Ishikawa (cell line): ENCODE measurements around the gene RPRM.
A peak's percentile ranks its signal among the peaks of the same experiment; 100 is the strongest.

Experiments used
- CREB1 ChIP-seq: IDR thresholded peaks from 2 replicates; pipeline ENCODE4 v1.6.1; 2012; ENCODE audit warnings: low read depth
- EGR1 ChIP-seq: IDR thresholded peaks from 2 replicates; pipeline ENCODE4 v1.6.1; 2012
- EP300 ChIP-seq: IDR thresholded peaks from 2 replicates; pipeline ENCODE4 v1.6.1; 2012; ENCODE audit warnings: borderline replicate concordance
- FOXM1 ChIP-seq: IDR thresholded peaks from 2 replicates; pipeline ENCODE4 v1.6.1; 2012; ENCODE audit warnings: low read depth, borderline replicate concordance
- MAX ChIP-seq: IDR thresholded peaks from 2 replicates; pipeline ENCODE4 v1.6.1; 2012
- NFIC ChIP-seq: IDR thresholded peaks from 2 replicates; pipeline ENCODE4 v1.6.1; 2012
- RAD21 ChIP-seq: IDR thresholded peaks from 2 replicates; pipeline ENCODE4 v1.6.1; 2012; ENCODE audit warnings: low read depth
- REST ChIP-seq: IDR thresholded peaks from 2 replicates; pipeline ENCODE4 v1.6.1; 2012; ENCODE audit warnings: low read depth, mild to moderate bottlenecking
- TAF1 ChIP-seq: IDR thresholded peaks from 2 replicates; pipeline ENCODE4 v1.6.1; 2012; ENCODE audit warnings: low read depth, mild to moderate bottlenecking
- TEAD4 ChIP-seq: IDR thresholded peaks from 2 replicates; pipeline ENCODE4 v1.6.1; 2012
- USF1 ChIP-seq: IDR thresholded peaks from 2 replicates; pipeline ENCODE4 v1.6.1; 2012
- YY1 ChIP-seq: IDR thresholded peaks from 2 replicates; pipeline ENCODE4 v1.6.1; 2012; ENCODE audit warnings: low read depth
- ZBTB7A ChIP-seq: IDR thresholded peaks from 2 replicates; pipeline ENCODE4 v1.6.1; 2012; ENCODE audit warnings: low read depth

- TF ChIP-seq RAD21 (no peak), MAX (no peak), EGR1 (no peak), CREB1 (no peak), TEAD4 (no peak), USF1 (no peak), NFIC (no peak), REST (peak; percentile 74), FOXM1 (no peak), TAF1 (no peak), EP300 (no peak), ZBTB7A (no peak), YY1 (no peak)
Measured at GRCh38 chr2:153476491-153476815, 2.1 kb downstream of the RPRM start.
